GM23338 (cell line): ENCODE results near the gene MAP3K21. TPM values are rescaled to one million over a fixed set of nuclear protein-coding genes. Genes with fewer than 3 reads are reported as not detected.

Experiments used
- ATAC-seq: fragments of 200-7000 bp; cut with Tn5 transposase; 3 replicates; pipeline ENCODE4 v1.9.1; 2020
- DNase-seq: peaks from one replicate; pipeline ENCODE4 v3.0.0-alpha.2; 2015; ENCODE audit warnings: low spot score
- H2AFZ ChIP-seq: fragments of 200-600 bp; sonication (generic); 2 replicates; pipeline ENCODE4 v1.8.0; 2016; ENCODE audit warnings: antibody characterized with exemption, mild to moderate bottlenecking, moderate library complexity
- H3F3A ChIP-seq: fragments of 200-600 bp; sonication (generic); replicated peaks from 2 replicates; pipeline ENCODE4 v1.8.0; 2017; ENCODE audit warnings: antibody characterized with exemption, mixed run types, low read depth
- H3K27ac ChIP-seq: fragments of 200-600 bp; sonication (generic); 2 replicates; pipeline ENCODE4 v1.6.1; 2016; ENCODE audit warnings: low read depth
- H3K27me3 ChIP-seq: fragments of 200-600 bp; sonication (generic); 2 replicates; pipeline ENCODE4 v1.8.0; 2016; ENCODE audit warnings: mild to moderate bottlenecking, mixed run types, moderate library complexity; ENCODE audit not compliant: insufficient read depth
- H3K36me3 ChIP-seq: fragments of 200-600 bp; sonication (generic); 2 replicates; pipeline ENCODE4 v1.8.0; 2016; ENCODE audit warnings: mild to moderate bottlenecking; ENCODE audit not compliant: insufficient read depth
- H3K4me1 ChIP-seq: fragments of 200-600 bp; sonication (generic); 2 replicates; pipeline ENCODE4 v1.8.0; 2016; ENCODE audit warnings: mild to moderate bottlenecking, moderate library complexity; ENCODE audit not compliant: insufficient read depth
- H3K4me2 ChIP-seq: fragments of 200-600 bp; sonication (generic); 2 replicates; pipeline ENCODE4 v1.7.1; 2017; ENCODE audit warnings: mixed run types
- H3K4me3 ChIP-seq: fragments of 200-600 bp; sonication (generic); 2 replicates; pipeline ENCODE4 v1.6.1; 2016; ENCODE audit warnings: mixed run types
- H3K79me2 ChIP-seq: fragments of 200-600 bp; sonication (generic); replicated peaks from 2 replicates; pipeline ENCODE4 v1.8.0; 2017; ENCODE audit warnings: mild to moderate bottlenecking; ENCODE audit not compliant: insufficient read depth
- H3K9me2 ChIP-seq: fragments of 200-600 bp; sonication (generic); 2 replicates; pipeline ENCODE4 v1.8.0; 2017; ENCODE audit not compliant: insufficient read depth
- H4K20me1 ChIP-seq: fragments of 200-600 bp; sonication (generic); replicated peaks from 2 replicates; pipeline ENCODE4 v1.8.0; 2017; ENCODE audit warnings: mild to moderate bottlenecking; ENCODE audit not compliant: insufficient read depth
- H3K27ac Mint-ChIP-seq: 2 replicates; pipeline ENCODE4 v1.8.0; 2020; ENCODE audit warnings: inconsistent platforms, mild to moderate bottlenecking, moderate library complexity, mixed read lengths
- H3K27me3 Mint-ChIP-seq: 3 replicates; pipeline ENCODE4 v1.8.0; 2022; ENCODE audit warnings: low read depth, mild to moderate bottlenecking, moderate library complexity, mixed read lengths, inconsistent platforms; ENCODE audit not compliant: insufficient read depth, poor library complexity
- H3K36me3 Mint-ChIP-seq: 3 replicates; pipeline ENCODE4 v1.8.0; 2021; ENCODE audit warnings: low read depth, mild to moderate bottlenecking, inconsistent platforms, moderate library complexity, mixed read lengths
- H3K4me1 Mint-ChIP-seq: 3 replicates; pipeline ENCODE4 v1.8.0; 2020; ENCODE audit warnings: mild to moderate bottlenecking, inconsistent platforms, mixed read lengths
- H3K4me3 Mint-ChIP-seq: 3 replicates; pipeline ENCODE4 v1.8.0; 2021; ENCODE audit warnings: moderate library complexity, mild to moderate bottlenecking, inconsistent platforms, mixed read lengths
- H3K9me3 Mint-ChIP-seq: 3 replicates; pipeline ENCODE4 v1.8.0; 2020; ENCODE audit warnings: moderate library complexity, mild to moderate bottlenecking, inconsistent platforms, mixed read lengths
- CREB1 ChIP-seq: fragments of 250-450 bp; sonication (Bioruptor Pico); IDR thresholded peaks from 2 replicates; pipeline ENCODE4 v1.5.0; 2020; ENCODE audit warnings: low read depth, mild to moderate bottlenecking, moderate library complexity
- ETS1 ChIP-seq: IDR thresholded peaks from 2 replicates; pipeline ENCODE4 v1.6.1; 2016; ENCODE audit warnings: antibody characterized with exemption
- EZH2 ChIP-seq: fragments of 200-600 bp; sonication (generic); IDR thresholded peaks from one replicate; pipeline ENCODE4 v1.8.0; 2017; ENCODE audit warnings: antibody characterized with exemption, mild to moderate bottlenecking, low read depth; ENCODE audit not compliant: unreplicated experiment
- EZH2phosphoT487 ChIP-seq: fragments of 200-600 bp; sonication (generic); IDR thresholded peaks from one replicate; pipeline ENCODE4 v1.8.1; 2018; ENCODE audit warnings: antibody characterized with exemption; ENCODE audit not compliant: unreplicated experiment
- JUNB ChIP-seq: IDR thresholded peaks from one replicate; pipeline ENCODE4 v1.6.1; 2016; ENCODE audit warnings: antibody characterized with exemption; ENCODE audit not compliant: unreplicated experiment
- NANOG ChIP-seq: IDR thresholded peaks from 2 replicates; pipeline ENCODE4 v1.6.1; 2016; ENCODE audit warnings: antibody characterized with exemption, borderline replicate concordance
- POLR2AphosphoS5 ChIP-seq: IDR thresholded peaks from 2 replicates; pipeline ENCODE4 v1.6.1; 2016; ENCODE audit warnings: antibody characterized with exemption, low read depth
- REST ChIP-seq: IDR thresholded peaks from one replicate; pipeline ENCODE4 v1.6.1; 2018; ENCODE audit warnings: antibody characterized with exemption; ENCODE audit not compliant: unreplicated experiment
- STAT1 ChIP-seq: IDR thresholded peaks from one replicate; pipeline ENCODE4 v1.6.1; 2016; ENCODE audit warnings: antibody characterized with exemption; ENCODE audit not compliant: unreplicated experiment
- ZNF114 ChIP-seq: fragments of 250-450 bp; sonication (Bioruptor Pico); IDR thresholded peaks from 2 replicates; pipeline ENCODE4 v1.5.0; 2020; ENCODE audit warnings: mild to moderate bottlenecking, moderate library complexity
- long read RNA-seq: library from polyadenylated mRNA; unstranded; transcript quantifications from one replicate; pipeline ENCODE4 v2.0.0, GENCODE V29; 2020; ENCODE audit not compliant: unreplicated experiment
- polyA plus RNA-seq: library from polyadenylated mRNA; unstranded; fragments of >200 nt; fragmentation: Nextera tagmentation; extraction: Ambion mirVana; gene quantifications from 2 replicates; pipeline ENCODE4 v1.2.1, GENCODE V29; 2016
- total RNA-seq: library from RNA; depleted of rRNA; stranded (reverse); fragments of >200 nt; shearing (Covaris generic); gene quantifications from 2 replicates; pipeline ENCODE4 v1.2.3, GENCODE V29; 2014; rRNA removed
- TF ChIP-seq, protein P1 (sequence below): fragments of 250-450 bp; sonication (Bioruptor Pico); IDR thresholded peaks from 2 replicates; pipeline ENCODE4 v1.5.0; 2020; ENCODE audit warnings: mild to moderate bottlenecking, moderate library complexity

The MAP3K21 gene
- total RNA-seq: 37.2 and 40.1 TPM in 2 replicates
- 11.1 and 11.7 TPM in 2 replicates for polyA plus RNA-seq
- long read RNA-seq, partial matches to known transcripts: 7 of 10 reads
- long read RNA-seq, other reads (novel, unspliced or antisense): 3 of 10 reads

DNA sequence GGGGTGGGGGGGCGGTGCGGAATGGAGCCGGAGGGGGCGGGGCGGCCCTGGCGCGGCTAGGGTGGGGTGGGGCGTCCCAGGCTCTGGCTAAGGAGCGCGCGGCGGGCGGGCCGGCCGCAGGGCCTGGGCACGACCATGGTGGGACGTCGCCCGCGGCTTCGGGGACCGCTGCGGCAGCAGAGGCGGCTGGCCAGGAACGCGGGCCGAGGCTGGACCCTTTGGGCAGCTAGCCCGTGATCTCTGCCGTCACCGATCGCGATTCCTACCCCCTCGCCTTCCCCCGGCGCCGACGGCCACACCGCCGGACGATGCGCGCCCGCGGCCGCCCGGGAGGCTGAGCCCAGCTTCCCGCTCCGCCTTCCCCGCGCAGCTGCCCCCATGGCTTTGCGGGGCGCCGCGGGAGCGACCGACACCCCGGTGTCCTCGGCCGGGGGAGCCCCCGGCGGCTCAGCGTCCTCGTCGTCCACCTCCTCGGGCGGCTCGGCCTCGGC lies at the start of gene MAP3K21:
Gene MAP3K21 (plus strand): TSS at position 74 of the 491 bp plus-strand sequence. CDS start 305 bp downstream, at position 379.
- Histone ChIP-seq H3K79me2 (peaks cover 40% of the 10 kb centered on the region), H3F3A (no peaks in the 10 kb centered on the region), H3K4me1 (peaks cover 29% of the 10 kb centered on the region), H2AFZ (peak within 1 kb of the TSS; percentile 99), H4K20me1 (peaks cover 21% of the 10 kb centered on the region), H3K9me2 (no peaks in the 10 kb centered on the region), H3K27ac (no peak within 1 kb of the TSS), H3K36me3 (no peaks in the 10 kb centered on the region), H3K4me3 (peak within 1 kb of the TSS; percentile 79), H3K4me2 (peak within 1 kb of the TSS; percentile 95), H3K27me3 (peaks cover 26% of the 10 kb centered on the region)
- Mint-ChIP-seq H3K36me3 (no peaks in the 10 kb centered on the region; the same call in 2 of the 3 replicates), H3K9me3 (peaks cover 4% of the 10 kb centered on the region; the same call in 2 of the 3 replicates), H3K4me1 (peaks cover 35% of the 10 kb centered on the region), H3K27me3 (peaks cover 11% of the 10 kb centered on the region), H3K27ac (no peak within 1 kb of the TSS), H3K4me3 (peak within 1 kb of the TSS; percentile 84)
- no peak for DNase-seq
- TF ChIP-seq ZNF114 (no peak), POLR2AphosphoS5 (peak; percentile 82), EZH2 (no peak)
- peak; percentile 64 for ATAC-seq

DNA sequence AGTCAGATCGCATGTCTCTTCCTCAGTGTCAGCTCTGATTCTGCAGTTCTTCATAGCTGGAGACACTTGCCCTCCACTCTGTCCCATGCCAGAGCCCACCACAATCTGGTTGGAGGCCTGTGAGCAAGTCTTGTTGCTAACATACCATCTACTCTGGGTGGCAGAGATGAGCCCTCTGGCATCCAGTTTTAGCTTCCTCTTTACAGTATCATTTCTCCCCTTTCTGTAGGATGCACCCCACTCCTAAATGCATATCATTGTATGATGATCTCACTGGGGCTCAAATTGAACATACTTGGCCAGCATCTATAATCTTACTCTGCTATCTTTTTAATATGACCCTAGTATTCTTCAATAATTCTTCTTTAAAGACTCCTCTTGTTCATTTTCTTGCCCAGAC lies 48.9 kb upstream of the MAP3K21 start:
- Mint-ChIP-seq H3K27ac (no peak overlapping the region; the same call in 1 of the 2 replicates), H3K27me3 (no peaks in the 10 kb centered on the region), H3K9me3 (no peaks in the 10 kb centered on the region), H3K4me1 (peaks cover 49% of the 10 kb centered on the region), H3K4me3 (no peak overlapping the region; the same call in 2 of the 3 replicates), H3K36me3 (peaks cover 41% of the 10 kb centered on the region)
- peaks cover 48% of the 10 kb centered on the region for H4K20me1 ChIP-seq
- peaks cover 40% of the 10 kb centered on the region for H3K4me1 ChIP-seq
- H3K36me3 ChIP-seq: 0 out of 2 replicates have a peak, but pooled peaks cover 3% of the 10 kb centered on the region
- no peaks in the 10 kb centered on the region for H3K9me2 ChIP-seq
- H2AFZ ChIP-seq: no peak overlapping the region
- H3K79me2 ChIP-seq: peaks cover 100% of the 10 kb centered on the region
- DNase-seq: no peak
- H3F3A ChIP-seq: no peaks in the 10 kb centered on the region
- no peaks in the 10 kb centered on the region for H3K27me3 ChIP-seq
- 0 out of 2 replicates have a peak overlapping the region, but pooled peaks have one; percentile 20 for H3K27ac ChIP-seq
- no peak for ATAC-seq
- no peak overlapping the region for H3K4me2 ChIP-seq
- H3K4me3 ChIP-seq: no peak overlapping the region
- TF ChIP-seq STAT1 (no peak), ETS1 (no peak), NANOG (no peak), POLR2AphosphoS5 (no peak), EZH2phosphoT487 (no peak), REST (no peak), CREB1 (CRISPR knock-in tag) (no peak), JUNB (no peak)
- TF ChIP-seq, protein P1, sequence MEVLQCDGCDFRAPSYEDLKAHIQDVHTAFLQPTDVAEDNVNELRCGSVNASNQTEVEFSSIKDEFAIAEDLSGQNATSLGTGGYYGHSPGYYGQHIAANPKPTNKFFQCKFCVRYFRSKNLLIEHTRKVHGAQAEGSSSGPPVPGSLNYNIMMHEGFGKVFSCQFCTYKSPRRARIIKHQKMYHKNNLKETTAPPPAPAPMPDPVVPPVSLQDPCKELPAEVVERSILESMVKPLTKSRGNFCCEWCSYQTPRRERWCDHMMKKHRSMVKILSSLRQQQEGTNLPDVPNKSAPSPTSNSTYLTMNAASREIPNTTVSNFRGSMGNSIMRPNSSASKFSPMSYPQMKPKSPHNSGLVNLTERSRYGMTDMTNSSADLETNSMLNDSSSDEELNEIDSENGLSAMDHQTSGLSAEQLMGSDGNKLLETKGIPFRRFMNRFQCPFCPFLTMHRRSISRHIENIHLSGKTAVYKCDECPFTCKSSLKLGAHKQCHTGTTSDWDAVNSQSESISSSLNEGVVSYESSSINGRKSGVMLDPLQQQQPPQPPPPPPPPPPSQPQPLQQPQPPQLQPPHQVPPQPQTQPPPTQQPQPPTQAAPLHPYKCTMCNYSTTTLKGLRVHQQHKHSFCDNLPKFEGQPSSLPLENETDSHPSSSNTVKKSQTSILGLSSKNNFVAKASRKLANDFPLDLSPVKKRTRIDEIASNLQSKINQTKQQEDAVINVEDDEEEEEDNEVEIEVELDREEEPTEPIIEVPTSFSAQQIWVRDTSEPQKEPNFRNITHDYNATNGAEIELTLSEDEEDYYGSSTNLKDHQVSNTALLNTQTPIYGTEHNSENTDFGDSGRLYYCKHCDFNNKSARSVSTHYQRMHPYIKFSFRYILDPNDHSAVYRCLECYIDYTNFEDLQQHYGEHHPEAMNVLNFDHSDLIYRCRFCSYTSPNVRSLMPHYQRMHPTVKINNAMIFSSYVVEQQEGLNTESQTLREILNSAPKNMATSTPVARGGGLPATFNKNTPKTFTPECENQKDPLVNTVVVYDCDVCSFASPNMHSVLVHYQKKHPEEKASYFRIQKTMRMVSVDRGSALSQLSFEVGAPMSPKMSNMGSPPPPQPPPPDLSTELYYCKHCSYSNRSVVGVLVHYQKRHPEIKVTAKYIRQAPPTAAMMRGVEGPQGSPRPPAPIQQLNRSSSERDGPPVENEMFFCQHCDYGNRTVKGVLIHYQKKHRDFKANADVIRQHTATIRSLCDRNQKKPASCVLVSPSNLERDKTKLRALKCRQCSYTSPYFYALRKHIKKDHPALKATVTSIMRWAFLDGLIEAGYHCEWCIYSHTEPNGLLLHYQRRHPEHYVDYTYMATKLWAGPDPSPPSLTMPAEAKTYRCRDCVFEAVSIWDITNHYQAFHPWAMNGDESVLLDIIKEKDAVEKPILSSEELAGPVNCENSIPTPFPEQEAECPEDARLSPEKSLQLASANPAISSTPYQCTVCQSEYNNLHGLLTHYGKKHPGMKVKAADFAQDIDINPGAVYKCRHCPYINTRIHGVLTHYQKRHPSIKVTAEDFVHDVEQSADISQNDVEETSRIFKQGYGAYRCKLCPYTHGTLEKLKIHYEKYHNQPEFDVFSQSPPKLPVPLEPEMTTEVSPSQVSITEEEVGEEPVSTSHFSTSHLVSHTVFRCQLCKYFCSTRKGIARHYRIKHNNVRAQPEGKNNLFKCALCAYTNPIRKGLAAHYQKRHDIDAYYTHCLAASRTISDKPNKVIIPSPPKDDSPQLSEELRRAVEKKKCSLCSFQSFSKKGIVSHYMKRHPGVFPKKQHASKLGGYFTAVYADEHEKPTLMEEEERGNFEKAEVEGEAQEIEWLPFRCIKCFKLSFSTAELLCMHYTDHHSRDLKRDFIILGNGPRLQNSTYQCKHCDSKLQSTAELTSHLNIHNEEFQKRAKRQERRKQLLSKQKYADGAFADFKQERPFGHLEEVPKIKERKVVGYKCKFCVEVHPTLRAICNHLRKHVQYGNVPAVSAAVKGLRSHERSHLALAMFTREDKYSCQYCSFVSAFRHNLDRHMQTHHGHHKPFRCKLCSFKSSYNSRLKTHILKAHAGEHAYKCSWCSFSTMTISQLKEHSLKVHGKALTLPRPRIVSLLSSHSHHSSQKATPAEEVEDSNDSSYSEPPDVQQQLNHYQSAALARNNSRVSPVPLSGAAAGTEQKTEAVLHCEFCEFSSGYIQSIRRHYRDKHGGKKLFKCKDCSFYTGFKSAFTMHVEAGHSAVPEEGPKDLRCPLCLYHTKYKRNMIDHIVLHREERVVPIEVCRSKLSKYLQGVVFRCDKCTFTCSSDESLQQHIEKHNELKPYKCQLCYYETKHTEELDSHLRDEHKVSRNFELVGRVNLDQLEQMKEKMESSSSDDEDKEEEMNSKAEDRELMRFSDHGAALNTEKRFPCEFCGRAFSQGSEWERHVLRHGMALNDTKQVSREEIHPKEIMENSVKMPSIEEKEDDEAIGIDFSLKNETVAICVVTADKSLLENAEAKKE (CRISPR knock-in tag): no peak
